Hematopoietic multipotent progenitor cell treated with erythropoietin and hydrocortisone succinate and interleukin-3 and kit ligand, for 8 days (in vitro differentiated cells): Measurements from ENCODE around the gene TPX2.

Source experiments
- DNase-seq: peaks from one replicate; pipeline ENCODE4 v3.0.0-alpha.2; 2015

The TPX2 gene

DNA sequence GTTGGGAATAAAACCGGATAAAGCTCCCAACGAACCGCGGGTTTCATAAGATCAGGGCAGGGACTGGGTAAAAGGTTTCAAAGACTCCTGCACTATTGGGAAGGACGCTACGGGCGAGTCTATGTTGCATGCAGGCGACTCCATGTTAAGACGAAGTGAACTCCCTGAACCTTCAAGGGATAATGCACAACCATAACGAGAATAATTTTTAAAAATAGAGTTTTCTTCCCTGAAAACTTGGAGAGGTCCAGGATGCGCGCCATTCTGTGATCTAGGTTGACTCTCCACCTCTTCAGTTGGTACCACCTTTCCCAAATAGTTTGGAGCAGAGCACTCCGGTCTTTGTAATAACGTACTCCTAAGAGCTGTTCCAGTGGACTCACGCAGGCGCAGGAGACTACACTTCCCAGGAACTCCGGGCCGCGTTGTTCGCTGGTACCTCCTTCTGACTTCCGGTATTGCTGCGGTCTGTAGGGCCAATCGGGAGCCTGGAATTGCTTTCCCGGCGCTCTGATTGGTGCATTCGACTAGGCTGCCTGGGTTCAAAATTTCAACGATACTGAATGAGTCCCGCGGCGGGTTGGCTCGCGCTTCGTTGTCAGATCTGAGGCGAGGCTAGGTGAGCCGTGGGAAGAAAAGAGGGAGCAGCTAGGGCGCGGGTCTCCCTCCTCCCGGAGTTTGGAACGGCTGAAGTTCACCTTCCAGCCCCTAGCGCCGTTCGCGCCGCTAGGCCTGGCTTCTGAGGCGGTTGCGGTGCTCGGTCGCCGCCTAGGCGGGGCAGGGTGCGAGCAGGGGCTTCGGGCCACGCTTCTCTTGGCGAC lies at the start of gene TPX2:
Gene TPX2, plus strand, starts transcription at position 562 of the 821 bp plus-strand sequence. CDS start 18,187 bp downstream, outside the sequence.
- peak; percentile 98 for DNase-seq

DNA sequence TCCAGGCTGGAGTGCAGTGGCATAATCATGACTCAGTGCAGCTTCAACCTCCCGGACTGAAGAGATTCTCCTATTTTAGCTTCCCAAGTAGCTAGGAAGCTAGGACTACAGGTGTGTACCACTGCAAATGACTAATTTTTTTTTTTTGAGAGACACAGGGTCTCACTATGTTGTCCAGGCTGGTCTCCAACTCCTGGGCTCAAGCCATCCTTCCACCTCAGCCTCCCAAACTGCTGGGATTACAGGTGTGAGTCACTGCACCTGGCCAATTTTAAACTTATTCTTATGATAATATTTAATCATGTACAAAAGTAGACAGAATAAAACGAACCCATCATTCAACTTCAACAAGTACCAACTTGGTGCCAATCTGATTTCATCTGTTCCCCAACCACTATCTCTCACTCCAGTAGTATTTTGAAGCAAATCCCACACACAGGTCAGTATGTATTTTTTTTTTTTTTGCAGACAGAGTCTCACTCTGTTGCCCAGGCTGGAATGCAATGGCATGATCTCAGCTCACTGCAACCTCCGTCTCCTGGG lies 48.9 kb upstream of the TPX2 start:
- no peak for DNase-seq

DNA sequence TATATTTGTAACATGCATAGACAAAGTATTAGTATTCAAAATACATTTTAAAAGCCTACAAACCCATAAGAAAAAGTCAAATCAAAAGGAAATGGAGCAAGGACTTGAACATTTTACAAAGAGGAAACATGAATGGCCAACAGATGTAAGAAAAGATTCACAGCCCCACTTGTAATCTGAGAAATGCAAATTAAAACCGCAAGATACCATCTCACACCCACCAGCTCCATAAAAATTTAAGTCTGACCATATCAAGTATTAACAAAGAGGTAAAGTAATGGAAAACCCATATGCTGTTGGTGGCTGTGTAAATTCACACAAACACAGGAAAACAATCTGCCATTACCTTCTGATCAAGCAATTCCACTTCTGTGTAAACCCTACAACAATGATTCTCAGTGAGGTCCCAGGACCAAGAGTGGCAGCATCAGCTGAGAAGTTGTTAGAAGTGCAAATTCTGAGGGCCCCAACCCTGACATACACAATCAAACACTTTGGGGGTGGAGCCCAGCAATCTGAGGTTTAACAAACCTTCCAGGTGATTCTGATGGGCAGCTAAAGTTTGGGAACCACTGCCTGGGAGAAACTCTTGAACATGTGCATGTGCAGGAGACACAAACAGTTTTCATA lies 47.3 kb upstream of the TPX2 start:
- no peak for DNase-seq

DNA sequence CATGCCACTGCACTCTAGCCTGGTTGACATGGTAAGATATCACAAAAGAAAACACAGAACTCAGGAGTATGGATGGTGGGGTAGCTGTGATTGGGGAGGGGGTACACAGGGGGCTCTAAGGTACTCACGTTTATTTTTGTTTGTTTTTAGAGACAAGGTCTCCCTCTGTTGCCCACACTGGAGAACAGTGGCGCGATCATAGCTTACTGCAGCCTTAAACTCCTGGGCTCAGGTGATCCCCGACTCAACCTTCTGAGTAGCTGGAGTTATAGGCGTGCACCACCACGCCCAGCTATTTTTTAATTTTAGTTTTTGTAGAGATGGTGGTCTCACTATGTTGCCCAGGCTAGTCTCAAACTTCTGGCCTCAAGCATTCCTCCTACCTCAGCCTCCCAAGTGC lies 45.7 kb upstream of the TPX2 start:
- no peak for DNase-seq

DNA sequence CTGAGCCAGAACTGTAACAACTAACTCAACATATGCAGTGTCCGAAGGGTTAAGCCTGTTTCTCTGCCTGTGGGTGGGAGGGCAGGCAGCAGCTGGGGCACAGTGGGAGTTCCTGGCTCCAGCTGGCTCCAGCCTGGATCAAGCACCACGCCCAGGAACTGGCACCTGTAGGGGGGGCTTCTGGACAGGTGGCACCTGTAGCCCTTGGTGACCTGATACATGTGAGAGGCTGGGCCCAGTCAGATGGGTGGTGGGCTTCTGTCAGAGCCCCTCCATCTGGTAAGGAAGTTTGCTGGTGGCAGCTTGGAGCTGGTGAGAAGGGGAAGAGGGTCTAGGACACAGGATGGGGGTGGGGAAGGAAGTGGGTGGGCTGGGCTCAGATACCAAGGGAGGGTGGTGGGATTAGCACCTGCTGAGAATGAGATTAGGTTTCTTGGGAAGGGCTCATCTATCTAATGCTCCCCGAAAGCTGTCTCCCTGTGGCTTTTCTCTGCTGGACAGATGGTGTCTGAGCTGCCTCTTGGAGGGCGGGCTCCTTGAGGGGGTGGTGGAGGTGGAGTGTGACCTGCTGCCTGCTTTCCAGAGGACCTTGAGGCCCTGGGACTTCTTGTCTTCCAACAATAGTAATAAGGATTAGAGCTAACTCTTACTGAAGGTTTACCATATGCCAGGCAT lies 45.0 kb upstream of the TPX2 start:
- DNase-seq = peak; percentile 59

DNA sequence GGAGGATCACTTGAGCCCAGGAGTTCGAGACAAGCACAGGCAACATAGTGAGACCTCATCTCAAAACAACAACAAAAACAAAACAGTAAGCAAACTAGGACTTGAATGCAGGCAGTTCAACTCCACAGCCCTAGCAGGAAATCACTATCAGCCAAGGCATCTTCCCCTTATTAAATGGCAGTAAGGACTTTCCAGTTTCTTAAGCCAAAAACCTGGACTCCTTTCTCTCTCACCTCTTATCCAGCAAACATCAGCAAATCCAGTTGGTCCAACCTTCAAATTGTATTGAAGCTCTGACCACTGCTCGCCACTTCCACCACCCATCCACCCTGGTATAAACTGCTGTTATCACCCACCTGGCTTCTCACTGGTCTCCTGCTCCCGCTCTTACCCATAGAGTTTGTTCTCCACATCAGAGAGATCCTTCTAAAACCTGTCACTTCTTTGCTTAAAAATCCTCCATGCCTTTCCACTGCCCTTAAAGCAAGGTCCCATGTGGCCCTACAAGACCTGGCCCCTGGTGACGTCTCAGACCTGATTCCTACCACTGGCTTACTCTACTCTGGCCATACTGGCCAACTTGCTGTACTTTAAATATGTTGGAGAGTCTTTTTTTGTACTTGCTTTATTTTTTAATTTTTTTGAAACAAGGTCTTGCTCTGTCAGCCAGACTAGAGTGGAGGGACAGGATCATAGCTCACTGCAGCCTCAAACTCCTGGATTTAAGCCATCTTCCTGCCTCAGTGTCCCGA lies 44.1 kb upstream of the TPX2 start:
- no peak for DNase-seq

DNA sequence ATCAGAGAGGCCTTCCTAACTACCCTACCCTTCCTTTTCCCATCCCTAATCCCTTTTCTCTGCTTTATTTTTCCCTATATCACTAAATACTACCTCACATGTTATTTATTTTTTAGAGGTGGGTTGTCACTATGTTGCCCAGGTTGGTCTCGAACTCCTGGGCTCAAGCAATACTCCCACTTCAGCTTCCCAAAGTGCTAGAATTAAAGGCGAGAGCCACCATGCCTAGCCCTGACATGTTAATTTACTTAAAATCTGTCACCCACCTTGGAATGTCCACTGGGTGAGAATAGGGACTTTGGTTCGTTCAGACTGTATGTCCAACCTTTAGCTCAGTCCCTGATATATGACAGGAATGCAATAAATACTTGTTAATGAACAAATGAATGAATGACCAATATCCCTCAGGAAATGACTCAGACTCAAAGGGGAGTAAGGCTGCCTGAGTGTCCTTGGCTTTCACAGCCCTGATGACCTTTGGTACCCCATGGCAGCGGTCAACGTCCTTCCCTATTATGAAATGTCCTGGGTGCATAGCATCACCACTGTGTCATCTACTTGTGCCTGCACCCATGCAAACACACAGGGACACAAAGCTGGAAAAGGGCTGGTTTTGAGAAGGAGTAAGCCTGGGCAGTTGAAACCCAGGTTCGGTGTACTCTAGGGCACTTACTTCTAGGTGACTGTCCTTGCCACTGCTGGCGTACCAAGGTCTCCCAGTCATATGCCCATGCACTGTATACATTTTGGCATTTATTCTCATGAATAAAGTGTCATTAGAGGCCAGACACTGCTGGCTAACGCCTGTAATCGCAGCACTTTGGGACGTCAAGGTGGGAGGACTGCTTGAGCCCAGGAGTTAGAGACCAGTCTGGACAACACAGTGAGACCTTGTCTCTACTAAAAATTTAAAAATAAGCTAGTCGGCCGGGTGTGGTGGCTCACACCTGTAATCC lies 43.0 kb upstream of the TPX2 start:
- no peak for DNase-seq

DNA sequence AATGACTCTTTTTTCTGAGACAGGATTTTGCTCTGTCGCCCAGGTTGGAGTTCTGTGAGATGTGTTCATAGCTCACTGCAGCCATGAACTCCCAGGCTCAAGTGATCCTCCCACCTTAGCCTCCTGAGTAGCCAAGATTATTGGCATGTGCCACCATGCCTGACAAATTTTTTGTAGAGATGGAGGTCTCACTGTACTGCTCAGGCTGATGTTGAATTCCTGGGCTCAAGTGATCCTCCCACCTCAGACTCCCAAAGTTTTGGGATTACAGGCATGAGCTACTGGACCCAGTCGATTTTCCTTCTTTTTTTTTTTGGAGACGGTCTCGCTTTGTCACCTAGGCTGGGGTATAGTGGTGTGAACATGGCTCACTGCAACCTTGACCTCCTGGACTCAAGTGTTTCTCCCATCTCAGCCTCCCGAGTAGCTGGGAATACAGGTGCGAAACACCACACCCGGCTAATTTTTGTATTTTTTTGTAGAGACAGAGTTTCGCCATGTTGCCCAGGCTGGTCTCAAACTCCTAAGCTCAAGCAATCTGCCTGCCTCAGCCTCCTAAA lies 40.8 kb upstream of the TPX2 start:
- no peak for DNase-seq

GRCh38 chr20:31698803-31699718 lies 40.0 kb upstream of the TPX2 start:
- DNase-seq = peak; percentile 39

GRCh38 chr20:31699801-31700728 lies 39.0 kb upstream of the TPX2 start:
- DNase-seq = no peak

DNA sequence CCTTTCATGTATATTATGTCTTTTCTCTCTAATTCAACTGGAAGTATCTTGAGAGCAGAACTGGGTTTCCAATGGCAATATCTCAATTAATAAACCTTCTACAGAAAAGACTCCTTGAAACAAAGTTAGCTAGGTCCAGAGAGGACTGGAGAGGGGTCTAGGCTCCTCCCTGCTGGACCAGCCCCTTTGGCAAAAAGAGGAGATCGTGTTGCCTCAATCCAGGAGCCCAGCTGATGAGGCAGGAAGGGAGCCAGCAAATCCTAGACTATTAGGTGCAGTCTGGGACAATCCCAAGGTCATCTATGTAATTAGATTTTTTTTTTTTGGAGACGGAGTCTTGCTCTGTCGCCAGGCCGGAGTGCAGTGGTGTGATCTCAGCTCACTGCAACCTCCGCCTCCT lies 38.3 kb upstream of the TPX2 start:
- DNase-seq = no peak

GRCh38 chr20:31701591-31701990 lies 37.5 kb upstream of the TPX2 start:
- no peak for DNase-seq

DNA sequence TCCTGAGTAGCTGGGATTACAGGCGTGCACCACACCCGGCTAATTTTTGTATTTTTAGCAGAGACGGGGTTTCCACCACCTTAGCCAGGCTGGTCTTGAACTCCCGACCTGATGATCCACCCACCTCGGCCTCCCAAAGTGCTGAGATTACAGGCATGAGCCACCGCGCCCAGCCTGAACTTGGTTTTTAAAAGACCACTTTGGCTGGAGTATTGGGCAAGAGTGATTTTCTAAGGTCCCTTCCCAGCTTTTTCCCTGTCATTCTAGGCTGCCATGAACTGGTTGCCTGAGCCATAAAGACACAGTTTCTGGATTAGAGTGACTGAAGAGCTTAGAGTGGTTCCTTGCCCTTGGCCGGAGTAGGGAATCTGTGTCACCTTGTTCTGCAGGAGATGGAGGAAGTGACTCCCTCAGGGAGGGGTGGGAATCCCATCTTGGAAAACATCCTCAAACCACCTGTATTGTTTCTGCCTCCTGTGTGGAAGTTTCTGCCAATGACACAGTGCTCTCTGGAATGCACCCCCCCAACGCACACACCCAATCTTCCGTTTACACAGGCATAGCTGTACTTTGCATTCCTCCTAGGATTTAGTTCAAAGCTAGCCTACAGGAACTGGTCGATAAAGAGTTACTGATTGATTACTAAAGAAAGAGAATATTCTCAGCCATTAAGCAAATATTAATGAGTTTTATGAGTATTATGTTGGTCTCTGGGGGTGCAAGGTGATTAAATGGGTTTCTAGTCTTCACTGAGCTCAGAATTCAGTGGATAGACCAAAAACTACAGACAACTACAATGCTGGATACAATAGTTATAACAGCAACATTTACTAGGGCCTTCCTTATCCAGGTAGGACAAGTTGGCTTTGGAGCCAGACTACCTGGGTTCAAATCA lies 34.6 kb upstream of the TPX2 start:
- DNase-seq = no peak

DNA sequence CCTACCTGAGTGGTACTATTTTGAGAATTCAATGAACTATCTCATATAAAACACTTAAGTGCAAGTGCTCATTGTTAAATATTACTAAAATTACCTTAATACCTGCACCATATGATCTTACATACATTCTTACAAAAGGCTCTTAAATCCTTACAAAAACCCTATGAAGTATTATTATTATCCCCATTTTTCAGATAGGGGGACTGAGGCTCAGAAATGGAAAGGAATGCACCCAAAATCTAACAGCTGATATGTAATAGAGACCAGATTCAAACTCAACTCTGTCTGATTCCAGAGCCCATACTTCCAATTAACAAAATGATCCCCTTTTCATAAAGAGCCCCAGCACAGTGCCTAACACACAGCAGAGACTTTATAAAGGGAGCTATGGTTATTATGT lies 33.9 kb upstream of the TPX2 start:
- peak; percentile 1 for DNase-seq

- peak; percentile 41 for DNase-seq
Observed at GRCh38 chr20:31705598-31706597, 33.2 kb upstream of the TPX2 start.

GRCh38 chr20:31706607-31707257 lies 32.4 kb upstream of the TPX2 start:
- peak; percentile 96 for DNase-seq
